GM12891 (cell line): Measurements from ENCODE around the gene MICAL1.

ENCODE experiments used
- DNase-seq: peaks from one replicate; pipeline ENCODE4 v3.0.0; 2011; ENCODE audit warnings: low spot score; ENCODE audit not compliant: insufficient read length
- FAIRE-seq: peaks from 2 replicates; lab custom pipeline; 2011; peaks lifted over from hg19 to GRCh38; lab: Jason Lieb, UNC
- PAX5 ChIP-seq: IDR thresholded peaks from 2 replicates; pipeline ENCODE4 v1.6.1; 2011; ENCODE audit warnings: low read length, moderate library complexity, mild to moderate bottlenecking; ENCODE audit not compliant: insufficient read depth, severe bottlenecking
- POLR2A ChIP-seq: IDR thresholded peaks from 2 replicates; pipeline ENCODE4 v1.6.1; 2011; ENCODE audit warnings: low read depth, low read length, control low read depth
- POLR2AphosphoS5 ChIP-seq: IDR thresholded peaks from 2 replicates; pipeline ENCODE4 v1.6.1; 2011; ENCODE audit warnings: low read depth, low read length, control low read depth
- POU2F2 ChIP-seq: IDR thresholded peaks from 2 replicates; pipeline ENCODE4 v1.6.1; 2011; ENCODE audit warnings: low read depth, mild to moderate bottlenecking, control low read depth, low read length, moderate library complexity
- SPI1 ChIP-seq: IDR thresholded peaks from 2 replicates; pipeline ENCODE4 v1.6.1; 2011; ENCODE audit warnings: low read depth, low read length, control low read depth
- TAF1 ChIP-seq: IDR thresholded peaks from 2 replicates; pipeline ENCODE4 v1.6.1; 2011; ENCODE audit warnings: low read depth, low read length, control low read depth

Gene MICAL1

DNA sequence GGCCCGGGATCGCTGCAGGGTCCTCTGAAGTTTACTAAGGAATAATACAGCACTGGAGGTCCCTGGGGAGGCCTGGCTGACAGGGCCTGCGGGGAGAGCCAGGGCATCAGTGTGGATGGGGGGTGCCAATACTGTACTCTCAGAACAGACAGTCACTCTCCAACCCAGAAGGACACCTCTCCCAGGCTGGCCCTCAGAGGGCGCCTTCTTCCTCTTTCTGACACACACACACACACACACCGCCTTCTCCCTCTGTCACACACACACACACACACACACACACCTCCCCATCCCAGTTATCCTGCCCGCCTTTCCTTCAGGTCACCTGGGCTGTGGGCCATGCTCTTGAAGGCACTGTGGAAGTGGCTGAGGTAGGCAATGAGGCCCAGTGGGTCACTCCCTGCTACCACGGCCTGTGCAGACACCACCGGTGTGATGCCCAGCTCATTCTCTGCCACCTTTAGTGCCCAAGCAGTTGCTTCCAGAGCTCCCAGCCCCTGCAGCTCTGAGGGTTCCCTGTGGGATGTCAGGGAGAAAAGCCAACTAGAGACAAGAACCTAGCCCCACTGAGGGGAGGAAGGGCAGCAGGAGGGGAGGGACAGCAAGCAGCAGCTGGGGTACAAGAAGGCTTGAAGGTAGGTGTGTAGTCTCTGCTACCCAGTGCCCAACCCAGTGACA is 7.6 kb downstream of the MICAL1 start:
- DNase-seq (no peak), FAIRE-seq (no peak)
- TF ChIP-seq POU2F2 (no peak), SPI1 (no peak), PAX5 (no peak), POLR2AphosphoS5 (no peak; the same call in 1 of the 2 replicates)

DNA sequence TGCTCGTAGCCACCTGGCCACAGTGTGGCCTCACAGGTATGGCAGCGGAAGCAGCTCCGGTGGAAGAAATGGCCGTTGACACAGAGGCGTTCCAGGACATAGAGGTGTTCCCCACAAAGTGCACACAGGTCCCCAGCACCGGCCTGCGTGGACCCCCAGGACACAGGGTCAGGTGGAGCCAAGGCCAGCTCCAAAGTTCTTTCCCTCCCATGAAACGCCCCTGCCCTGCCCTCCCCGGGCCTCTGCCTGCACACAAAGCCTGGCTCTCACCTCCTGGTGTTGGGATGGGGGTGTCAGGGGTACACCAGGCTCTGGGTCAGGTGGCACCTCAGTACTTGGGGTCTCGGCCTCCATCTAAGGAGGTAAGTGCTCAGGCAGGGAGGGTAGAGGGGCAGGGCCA is 8.5 kb downstream of the MICAL1 start:
- no peak for DNase-seq
- FAIRE-seq: no peak
- TF ChIP-seq POLR2AphosphoS5: no peak
- TF ChIP-seq SPI1: no peak
- TF ChIP-seq PAX5: no peak
- TF ChIP-seq POU2F2: no peak
- no peak for TF ChIP-seq TAF1
- no peak for TF ChIP-seq POLR2A

DNA sequence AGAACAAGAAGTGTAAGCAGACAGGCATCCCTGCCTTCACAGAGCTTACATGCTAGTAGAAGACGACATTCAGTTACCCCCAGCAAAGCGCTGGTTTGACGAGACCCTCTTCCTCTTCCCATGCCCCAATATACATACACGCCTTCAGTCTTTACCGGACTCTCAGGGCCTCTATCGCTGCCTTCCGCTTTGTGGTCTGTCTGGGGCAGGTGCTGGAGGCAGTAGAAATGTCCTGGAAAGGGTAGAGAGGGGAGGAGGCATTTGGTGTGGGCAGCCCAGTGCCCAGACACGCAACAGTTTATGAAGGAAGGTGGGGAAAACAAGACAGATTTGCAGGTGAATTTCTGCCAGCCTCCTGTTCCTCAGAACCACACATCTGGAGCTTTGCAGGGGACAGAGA is 9.0 kb downstream of the MICAL1 start:
- no peak for DNase-seq
- TF ChIP-seq TAF1 (no peak), PAX5 (no peak), SPI1 (no peak), POLR2AphosphoS5 (no peak), POLR2A (no peak), POU2F2 (no peak)
- no peak for FAIRE-seq

DNA sequence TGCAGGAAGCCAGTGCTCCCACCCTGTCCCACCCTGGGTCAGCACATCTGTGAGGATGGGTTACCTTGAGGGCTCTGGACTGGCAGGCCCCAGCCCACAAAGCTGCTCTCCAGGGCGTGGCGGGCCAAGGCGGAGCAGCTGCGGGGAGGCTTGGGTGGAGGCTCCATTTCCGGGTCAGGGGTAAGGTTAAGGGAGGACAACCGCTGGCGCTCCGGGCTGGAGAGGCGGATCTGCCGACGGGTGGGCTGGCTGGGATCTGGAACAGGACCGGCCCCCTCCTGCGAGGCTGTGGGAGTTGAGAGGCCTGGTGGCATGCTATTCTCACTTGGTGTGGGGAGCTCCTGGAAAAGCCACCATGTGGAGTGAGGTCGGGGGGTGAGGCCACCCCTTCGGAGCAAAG is 9.5 kb downstream of the MICAL1 start:
- no peak for DNase-seq
- TF ChIP-seq POLR2AphosphoS5 (no peak), PAX5 (no peak), SPI1 (no peak), POLR2A (no peak), POU2F2 (no peak), TAF1 (no peak)
- no peak for FAIRE-seq

DNA sequence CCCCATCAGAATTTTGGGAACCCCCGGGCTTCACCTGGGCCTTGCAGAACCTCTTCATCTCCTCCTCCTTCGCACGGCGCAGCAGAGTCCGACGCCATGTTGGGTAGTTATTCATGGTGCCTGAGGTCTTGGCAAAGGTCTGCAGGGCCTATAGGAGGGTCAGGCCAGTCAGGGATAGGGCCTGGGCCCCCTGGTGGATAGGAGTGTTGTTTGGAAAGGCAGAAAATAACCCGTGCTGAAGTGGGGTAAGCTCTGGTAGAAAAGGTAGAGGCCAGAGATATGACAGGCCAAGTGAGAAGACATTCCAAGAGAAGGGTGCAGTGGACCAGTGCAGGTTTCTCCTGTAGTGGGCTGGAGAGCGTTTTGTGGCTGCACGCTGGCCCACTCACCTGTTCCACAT is 10.2 kb downstream of the MICAL1 start:
- DNase-seq (no peak), FAIRE-seq (no peak)
- TF ChIP-seq POU2F2 (no peak), POLR2AphosphoS5 (no peak), SPI1 (no peak), TAF1 (no peak), POLR2A (no peak), PAX5 (no peak)

DNA sequence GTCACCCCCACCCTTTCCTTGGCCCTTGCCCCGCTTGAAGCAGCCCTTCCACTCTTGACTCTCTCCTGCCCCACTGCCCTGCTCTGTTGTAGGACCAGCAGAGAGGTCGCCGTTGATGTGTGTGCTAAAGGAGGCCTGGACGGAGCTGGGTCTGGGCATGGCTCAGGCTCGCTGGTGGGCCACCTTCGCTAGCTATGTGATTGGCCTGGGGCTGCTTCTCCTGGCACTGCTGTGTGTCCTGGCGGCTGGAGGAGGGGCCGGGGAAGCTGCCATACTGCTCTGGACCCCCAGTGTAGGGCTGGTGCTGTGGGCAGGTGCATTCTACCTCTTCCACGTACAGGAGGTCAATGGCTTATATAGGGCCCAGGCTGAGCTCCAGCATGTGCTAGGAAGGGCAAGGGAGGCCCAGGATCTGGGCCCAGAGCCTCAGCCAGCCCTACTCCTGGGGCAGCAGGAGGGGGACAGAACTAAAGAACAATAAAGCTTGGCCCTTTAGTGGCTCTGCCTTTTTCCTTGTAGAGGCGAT is 12.1 kb downstream of the MICAL1 start:
- no peak for TF ChIP-seq POU2F2
- no peak for TF ChIP-seq PAX5
- TF ChIP-seq TAF1: no peak
- no peak for TF ChIP-seq SPI1
- no peak for TF ChIP-seq POLR2A
- FAIRE-seq (no peak), DNase-seq (no peak)

DNA sequence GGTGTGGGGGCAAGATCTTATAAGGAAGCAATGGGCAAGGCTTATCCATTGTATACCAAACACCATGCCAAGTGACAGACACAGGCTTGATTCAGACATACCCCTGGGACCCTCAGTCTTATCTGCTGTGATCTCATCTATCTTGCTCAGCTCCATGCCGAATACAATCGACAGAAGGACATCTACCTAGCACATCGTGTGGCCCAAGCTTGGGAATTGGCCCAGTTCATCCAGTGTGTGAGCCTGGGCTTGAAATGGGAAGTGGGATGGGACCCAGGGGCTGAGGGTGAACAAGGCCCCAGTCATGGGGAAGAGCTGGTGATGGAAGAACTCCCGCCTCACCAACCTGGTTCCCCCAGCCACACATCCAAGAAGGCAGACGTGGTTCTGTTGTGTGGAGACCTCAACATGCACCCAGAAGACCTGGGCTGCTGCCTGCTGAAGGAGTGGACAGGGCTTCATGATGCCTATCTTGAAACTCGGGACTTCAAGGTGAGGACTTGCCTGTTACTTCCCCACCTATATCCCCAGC is 13.1 kb downstream of the MICAL1 start:
- TF ChIP-seq POLR2A (no peak), PAX5 (no peak), TAF1 (no peak), POU2F2 (no peak), SPI1 (no peak), POLR2AphosphoS5 (no peak)
- DNase-seq: no peak
- no peak for FAIRE-seq

DNA sequence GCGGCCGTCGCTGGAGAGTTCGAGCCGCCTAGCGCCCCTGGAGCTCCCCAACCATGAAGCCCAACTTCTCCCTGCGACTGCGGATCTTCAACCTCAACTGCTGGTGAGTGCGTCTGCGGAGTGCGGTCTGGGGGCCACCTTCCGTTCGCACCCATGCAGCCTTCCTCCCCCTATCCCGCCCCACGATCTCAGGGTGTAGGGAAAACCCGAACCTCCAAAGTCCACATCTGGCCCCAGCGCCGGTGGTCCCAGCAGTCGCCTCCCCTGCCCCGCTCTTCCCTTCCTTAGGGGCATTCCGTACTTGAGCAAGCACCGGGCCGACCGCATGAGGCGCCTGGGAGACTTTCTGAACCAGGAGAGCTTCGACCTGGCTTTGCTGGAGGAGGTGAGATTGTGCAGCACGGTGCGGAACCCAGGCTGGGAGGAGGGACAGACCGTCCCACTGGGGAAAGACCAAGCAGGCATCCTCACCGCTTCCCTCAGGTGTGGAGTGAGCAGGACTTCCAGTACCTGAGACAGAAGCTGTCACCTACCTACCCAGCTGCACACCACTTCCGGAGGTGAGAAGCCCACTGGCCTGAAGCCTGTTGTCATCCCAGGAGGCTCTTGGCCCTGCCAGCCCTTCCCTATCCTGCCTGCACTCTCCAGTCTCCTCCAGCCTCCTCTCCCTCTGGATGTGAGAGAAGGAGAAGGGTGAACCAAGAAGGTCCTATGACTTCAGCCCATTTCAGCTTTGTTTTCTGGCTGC is 14.3 kb downstream of the MICAL1 start:
- TF ChIP-seq SPI1: no peak
- TF ChIP-seq POLR2A: 0 out of 2 replicates have a peak, but pooled peaks have one; percentile 24
- 0 out of 2 replicates have a peak, but pooled peaks have one; percentile 4 for TF ChIP-seq POLR2AphosphoS5
- DNase-seq: no peak
- peak; percentile 71 for FAIRE-seq

DNA sequence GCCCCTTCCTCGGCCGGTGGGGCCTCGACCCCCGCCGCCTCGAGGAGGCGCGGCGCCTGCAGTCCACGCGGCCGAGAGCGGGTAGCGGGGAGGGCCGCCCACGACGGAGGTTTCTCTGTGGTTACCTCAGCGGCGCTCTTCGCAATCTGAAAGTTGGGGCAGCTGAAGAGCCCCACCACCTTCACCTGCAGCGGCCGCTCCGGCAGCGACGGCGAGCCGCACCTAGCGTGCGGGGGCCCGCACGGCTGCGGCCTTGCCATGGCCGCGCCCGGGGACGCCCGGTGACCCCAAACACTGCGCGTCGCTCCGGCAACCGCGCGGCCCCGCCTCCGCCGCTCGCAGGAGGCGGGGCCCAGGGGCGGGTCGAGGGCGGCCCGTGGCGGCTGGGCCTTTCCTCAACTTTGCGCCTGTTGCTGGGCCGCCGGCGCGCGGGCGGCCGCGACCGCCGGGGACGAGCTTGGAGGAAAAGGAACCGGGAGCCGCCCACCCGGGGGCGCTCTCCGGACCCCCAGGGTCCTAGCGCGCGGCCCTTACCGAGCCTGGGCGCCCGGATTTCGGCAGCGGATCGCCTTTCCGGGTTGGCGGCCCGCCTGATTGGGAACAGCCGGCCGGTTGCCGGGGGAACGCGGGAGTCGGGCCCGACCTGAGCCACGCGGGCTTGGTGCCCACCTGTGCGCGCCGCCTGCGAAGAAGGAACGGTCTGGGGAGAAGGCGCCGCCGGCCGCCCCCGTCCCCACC is 15.1 kb downstream of the MICAL1 start, which contains the start of the genes PPIL6 and SMPD2:
Gene PPIL6, minus strand, starts transcription at position 298 of the 738 bp plus-strand sequence. Its CDS starts 38 bp downstream, at position 260.
Gene SMPD2, plus strand, starts transcription at position 394 of the 738 bp plus-strand sequence. CDS start 398 bp downstream, outside the sequence.
- peak; percentile 72 for TF ChIP-seq SPI1
- 0 out of 2 replicates have a peak, but pooled peaks have one; percentile 13 for TF ChIP-seq TAF1
- no peak for TF ChIP-seq POLR2A
- peak; percentile 3 for TF ChIP-seq PAX5
- DNase-seq: peak; percentile 93
- FAIRE-seq: peak; percentile 93
